Psoas muscle (tissue), 8 donors: ENCODE data around the gene EVPL. TPM values are rescaled to one million over a fixed set of nuclear protein-coding genes. Genes with fewer than 3 reads are reported as not detected.

Source experiments
- ATAC-seq, 4 donors: fragments of 200-7000 bp; cut with Tn5 transposase; one replicate each; pipeline ENCODE4 v1.9.1; 2020; ENCODE audit warnings: moderate library complexity in 3 of 4, mild to moderate bottlenecking in 2 of 4
- DNase-seq, 2 donors: peaks; one replicate each; pipeline ENCODE4 v3.0.0-alpha.2; 2020
- H3K27ac ChIP-seq: fragments of 200-600 bp; one replicate; pipeline ENCODE4 v1.8.0; 2022
- H3K27me3 ChIP-seq, 3 donors: fragments of 200-600 bp in 1 of 3; one replicate each; pipeline versions ENCODE4 v1.6.1 to v1.8.0; 2013 to 2022; ENCODE audit warnings: low read length in 2 of 3, mild to moderate bottlenecking in 2 of 3, moderate library complexity in 1 of 3; ENCODE audit not compliant: insufficient read depth in 3 of 3
- H3K36me3 ChIP-seq, 2 donors: fragments of 200-600 bp in 1 of 2; one replicate each; pipeline versions ENCODE4 v1.6.1 to v1.8.0; 2013 to 2022; ENCODE audit warnings: low read depth in 1 of 2, mild to moderate bottlenecking in 1 of 2, moderate library complexity in 1 of 2; ENCODE audit not compliant: insufficient read depth in 1 of 2
- H3K4me1 ChIP-seq: fragments of 200-600 bp; one replicate; pipeline ENCODE4 v1.8.0; 2022
- H3K4me3 ChIP-seq: fragments of 200-600 bp; one replicate; pipeline ENCODE4 v1.8.0; 2022; ENCODE audit warnings: mild to moderate bottlenecking
- H3K9me3 ChIP-seq: fragments of 200-600 bp; one replicate; pipeline ENCODE4 v1.8.0; 2022
- CTCF ChIP-seq: fragments of 200-600 bp; IDR thresholded peaks from one replicate; pipeline ENCODE4 v1.8.0; 2022; ENCODE audit warnings: antibody characterized with exemption
- WGBS, 3 donors: extraction: QIAGEN DNeasy Blood & Tissue Kit; methylation state at CpG; one replicate each; pipeline versions ENCODE4 v1.1.6 to v1.1.7; 2013; 5-methylcytosine and 5-hydroxymethylcytosine counted together
- intact Hi-C, 2 donors: fragments of 100-400 bp; cut with DNase I; formaldehyde crosslinking; loops; one replicate each; pipeline versions ENCODE4 v1.11.0 to v1.14.2; 2022
- polyA plus RNA-seq, 3 donors: library from polyadenylated mRNA; stranded (reverse); fragments of 200-250 nt; gene quantifications; one replicate each; pipeline ENCODE4 v1.2.3, GENCODE V29; 2013
- total RNA-seq, 4 donors: library from RNA; stranded (reverse); fragmentation: NEBNext Ultra II Directional in 2 of 4; extraction: Animal tissue kit (Norgen Biotek cat#: 25700) in 2 of 4; gene quantifications; one replicate each; pipeline versions ENCODE4 v1.2.1 to v1.2.4, GENCODE V29; 2021 to 2023
- donor health status: healthy with polysubstance abuse.
- donor health status: DM: no; HTN: no; CAD: no; lungs with moderate emphysema.
- donor health status: Bipolar disorder and iron deficiency.
- donor health status: healthy.
- donor health status: DM: yes; HTN: yes; CAD: no.
- donor health status: DM: no; HTN: no; CAD: no.
- donor health status: DM: no; HTN: no; CAD: no.
- donor health status: DM: yes; HTN: yes; CAD: no.

Gene EVPL
- total and polyA plus RNA-seq, 7 donors, result 0.03 to 0.36 (median 0.11) TPM; not detected in 1

- Histone ChIP-seq H3K4me1 (no peaks in the 10 kb centered on the region), H3K27ac (no peak overlapping the region), H3K36me3 (no peaks in the 10 kb centered on the region), H3K9me3 (no peaks in the 10 kb centered on the region), H3K4me3 (no peak overlapping the region), H3K27me3 (peaks cover 0 to 1% (median 0%) of the 10 kb centered on the region in 3 donors)
- TF ChIP-seq CTCF, result no peak
- DNase-seq (no peak), ATAC-seq (no peak)
- intact Hi-C loops, result loop anchor here in 1 of 2 donors (10.0 kb wide), 1 partner anchor 275 kb away; no protein-coding TSS in a partner anchor
- 79 to 81% (median 79%) methylated on average over 6 of the region's 6 CpGs for WGBS, 3 donors
These were observed 7.2 kb downstream of the EVPL start for GRCh38 chr17:76019833-76020467.

- H3K4me1 ChIP-seq, result peaks cover 3% of the 10 kb centered on the region
- DNase-seq, result no peak
- WGBS, 3 donors, result 76 to 84% (median 76%) methylated on average over 11 to 13 of the region's 13 CpGs
- H3K36me3 ChIP-seq, result no peaks in the 10 kb centered on the region
- H3K9me3 ChIP-seq, result no peaks in the 10 kb centered on the region
- intact Hi-C loops, result loop anchor here in 1 of 2 donors (10.0 kb wide), 1 partner anchor 276 kb away; no protein-coding TSS in a partner anchor
- ATAC-seq, result no peak
- H3K27ac ChIP-seq, result no peak overlapping the region
- H3K27me3 ChIP-seq, result peaks cover 0 to 1% (median 0%) of the 10 kb centered on the region in 3 donors
- TF ChIP-seq CTCF, result no peak
- H3K4me3 ChIP-seq, result no peak overlapping the region
These were observed 8.3 kb downstream of the EVPL start for GRCh38 chr17:76018801-76019200.

DNA sequence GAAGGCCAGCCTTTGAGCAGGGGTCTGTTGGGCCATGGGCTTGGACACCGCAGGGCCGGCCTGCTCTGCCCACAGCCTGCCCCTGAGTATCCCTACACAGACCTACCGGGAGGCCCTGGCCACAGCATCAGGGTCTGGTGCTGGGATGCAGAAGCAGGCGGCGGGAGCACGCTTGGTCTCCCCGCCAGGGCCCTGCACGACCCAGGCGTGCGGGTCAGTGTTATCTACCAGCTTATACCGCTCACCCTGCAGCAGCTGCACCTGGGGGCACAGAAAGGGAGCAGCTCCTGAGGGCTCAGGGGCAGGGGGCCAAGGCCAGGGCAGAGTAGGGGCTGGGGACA lies 8.8 kb downstream of the EVPL start:
- WGBS, 3 donors, result 80 to 88% (median 82%) methylated on average over 9 to 11 of the region's 11 CpGs
- Histone ChIP-seq H3K27ac (no peak overlapping the region), H3K4me1 (peaks cover 3% of the 10 kb centered on the region), H3K36me3 (no peaks in the 10 kb centered on the region), H3K9me3 (no peaks in the 10 kb centered on the region), H3K27me3 (peaks cover 0 to 1% (median 0%) of the 10 kb centered on the region in 3 donors), H3K4me3 (no peak overlapping the region)
- no peak for TF ChIP-seq CTCF
- ATAC-seq (no peak), DNase-seq (peak in 1 of 2 donors; percentile 1)
- intact Hi-C loops, result loop anchor here in 1 of 2 donors (10.0 kb wide), 1 partner anchor 276 kb away; no protein-coding TSS in a partner anchor

- no peak for ATAC-seq
- H3K9me3 ChIP-seq, result no peaks in the 10 kb centered on the region
- H3K4me1 ChIP-seq, result peaks cover 3% of the 10 kb centered on the region
- WGBS, 3 donors, result 90 to 94% (median 94%) methylated on average over 18 to 21 of the region's 21 CpGs
- H3K36me3 ChIP-seq, result no peaks in the 10 kb centered on the region
- peak in 1 of 2 donors; percentile 11 for DNase-seq
- peaks cover 0 to 1% (median 0%) of the 10 kb centered on the region in 3 donors for H3K27me3 ChIP-seq
- intact Hi-C loops, result loop anchor here in 1 of 2 donors (10.0 kb wide), 1 partner anchor 277 kb away; no protein-coding TSS in a partner anchor
- no peak for TF ChIP-seq CTCF
- no peak overlapping the region for H3K27ac ChIP-seq
- no peak overlapping the region for H3K4me3 ChIP-seq
These were observed 9.4 kb downstream of the EVPL start for GRCh38 chr17:76017481-76018339.
